ENCODE data around the gene PRPSAP2.

PRPSAP2 gene

DNA sequence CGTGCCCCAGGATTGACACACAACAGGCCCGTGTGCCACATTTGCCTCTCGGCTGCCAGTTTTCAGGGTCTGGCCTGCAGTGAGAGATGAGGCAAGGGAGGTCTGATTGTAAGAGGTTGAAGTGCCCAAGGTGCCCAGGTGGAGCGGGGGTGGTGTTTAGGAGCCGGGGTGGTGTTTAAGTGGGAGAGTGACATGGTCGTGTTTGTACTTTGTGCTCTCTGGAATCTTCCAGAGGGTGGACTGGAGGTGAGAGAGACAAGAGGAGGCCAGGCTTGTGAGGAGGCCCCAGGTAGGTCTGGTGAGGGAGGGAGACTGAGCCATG is 104.5 kb downstream of the PRPSAP2 start:
- no peak for DNase-seq (ENCODE audit: low read depth in 2 of 2)

DNA sequence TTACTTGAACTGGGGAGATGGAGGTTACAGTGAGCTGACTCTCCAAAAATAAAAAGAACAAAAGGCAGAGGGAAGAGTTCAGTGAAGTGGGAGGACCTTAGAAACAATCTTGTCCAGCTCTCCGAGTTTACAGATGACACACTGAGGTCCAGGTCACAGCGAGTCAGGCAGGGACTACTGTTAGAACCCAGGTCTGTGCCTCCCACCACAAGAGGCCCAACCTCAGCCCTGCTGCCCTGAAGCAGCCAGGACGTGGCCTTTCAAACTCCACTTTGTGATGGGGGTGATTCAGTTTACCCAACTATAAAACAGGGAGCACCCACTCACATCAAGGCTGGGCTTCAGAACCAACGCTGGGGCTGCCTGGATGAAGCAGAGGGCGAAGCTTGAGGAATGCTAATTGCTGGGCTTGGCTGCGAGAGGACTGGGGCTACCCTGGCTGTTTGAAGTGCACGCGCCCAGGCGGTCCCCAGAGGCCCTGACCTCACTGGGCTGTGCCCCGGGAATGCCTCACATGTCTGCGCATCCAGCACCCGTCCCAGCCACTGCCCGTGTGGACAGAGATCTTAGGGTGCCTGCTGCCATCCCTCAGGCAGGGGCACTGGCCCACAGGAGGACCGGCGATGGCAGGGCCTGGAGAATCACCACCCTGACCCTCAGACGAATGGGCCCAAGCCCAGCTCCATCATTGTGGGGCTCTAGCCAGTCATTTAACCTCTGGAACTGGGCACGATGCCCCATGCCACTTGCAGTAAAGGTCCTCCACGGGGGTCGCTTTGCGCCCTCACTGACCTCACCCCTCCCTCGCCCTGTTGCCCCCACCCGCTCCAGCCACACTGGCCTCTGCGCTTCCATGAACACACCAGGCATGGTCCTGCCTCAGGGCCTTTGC is 105.4 kb downstream of the PRPSAP2 start:
- DNase-seq (ENCODE audit: low read depth in 2 of 2) = no peak

- DNase-seq (ENCODE audit: low read depth in 2 of 2) = no peak
These were observed 106.1 kb downstream of the PRPSAP2 start for GRCh38 chr17:18964018-18964351.

DNA sequence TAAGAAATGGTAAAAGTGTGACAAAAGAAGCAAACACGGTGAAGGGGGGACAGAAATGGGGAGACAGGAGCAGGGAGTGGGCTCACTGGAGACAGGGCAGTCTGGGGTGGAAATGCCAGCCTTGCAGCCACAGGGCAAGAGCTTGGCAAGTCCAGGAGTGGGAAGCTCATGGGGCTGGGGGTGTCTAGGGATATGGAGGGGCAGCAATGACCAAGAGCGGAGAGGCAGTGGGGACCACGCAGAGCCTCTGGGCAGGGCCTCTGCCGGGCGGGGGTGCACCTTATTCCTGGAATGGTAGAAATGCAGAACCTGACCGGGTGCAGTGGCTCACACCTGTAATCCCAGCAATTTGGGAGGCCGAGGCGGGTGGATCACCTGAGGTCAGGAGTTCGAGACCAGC is 106.6 kb downstream of the PRPSAP2 start:
- DNase-seq (ENCODE audit: low read depth in 2 of 2) = no peak

- DNase-seq (ENCODE audit: low read depth in 2 of 2) = no peak
These were observed 107.8 kb downstream of the PRPSAP2 start for GRCh38 chr17:18965530-18966236.

GRCh38 chr17:18966831-18967624 is 109.1 kb downstream of the PRPSAP2 start:
- no peak for DNase-seq (ENCODE audit: low read depth in 2 of 2)

DNA sequence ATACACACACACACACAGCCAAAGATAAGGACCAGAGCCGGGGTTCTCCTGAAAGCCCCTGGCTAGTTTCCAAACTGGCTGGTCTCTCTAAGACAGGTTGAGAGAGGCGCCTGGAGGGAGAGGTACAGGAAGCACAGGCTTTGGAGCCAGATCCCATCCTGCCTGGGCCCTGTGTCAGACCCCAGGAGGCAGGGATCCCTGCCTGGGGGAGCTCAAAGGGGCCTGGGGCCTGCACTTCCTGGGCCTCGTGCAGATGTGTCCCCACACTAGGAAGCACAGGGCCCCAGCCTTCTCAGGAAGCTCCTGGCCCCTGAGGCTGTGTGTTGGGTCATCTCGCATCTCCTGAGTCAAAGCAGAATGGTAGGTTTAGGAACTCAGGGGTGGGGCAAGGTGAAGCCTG is 110.0 kb downstream of the PRPSAP2 start:
- DNase-seq (ENCODE audit: low read depth in 2 of 2) = no peak

DNA sequence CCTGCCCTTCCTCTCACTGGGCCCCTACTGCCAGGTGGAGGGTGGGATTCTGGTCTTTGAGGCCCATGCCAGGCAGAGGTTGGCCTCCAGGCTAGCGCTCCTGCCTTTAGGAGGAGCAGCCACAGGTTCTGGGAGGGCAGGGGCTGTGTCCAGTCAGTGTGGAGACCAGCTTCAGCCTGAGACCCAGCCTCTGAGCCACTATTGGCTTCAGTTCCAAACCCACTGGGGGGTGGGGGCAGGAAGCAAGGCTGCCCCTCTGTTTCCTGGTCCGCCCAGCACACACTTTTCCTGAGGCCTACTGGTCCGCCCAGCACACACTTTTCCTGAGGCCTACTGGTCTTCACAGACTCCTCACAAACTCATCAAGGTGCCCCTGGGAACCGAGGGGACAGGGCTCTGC is 110.4 kb downstream of the PRPSAP2 start:
- no peak for DNase-seq (ENCODE audit: low read depth in 2 of 2)

DNA sequence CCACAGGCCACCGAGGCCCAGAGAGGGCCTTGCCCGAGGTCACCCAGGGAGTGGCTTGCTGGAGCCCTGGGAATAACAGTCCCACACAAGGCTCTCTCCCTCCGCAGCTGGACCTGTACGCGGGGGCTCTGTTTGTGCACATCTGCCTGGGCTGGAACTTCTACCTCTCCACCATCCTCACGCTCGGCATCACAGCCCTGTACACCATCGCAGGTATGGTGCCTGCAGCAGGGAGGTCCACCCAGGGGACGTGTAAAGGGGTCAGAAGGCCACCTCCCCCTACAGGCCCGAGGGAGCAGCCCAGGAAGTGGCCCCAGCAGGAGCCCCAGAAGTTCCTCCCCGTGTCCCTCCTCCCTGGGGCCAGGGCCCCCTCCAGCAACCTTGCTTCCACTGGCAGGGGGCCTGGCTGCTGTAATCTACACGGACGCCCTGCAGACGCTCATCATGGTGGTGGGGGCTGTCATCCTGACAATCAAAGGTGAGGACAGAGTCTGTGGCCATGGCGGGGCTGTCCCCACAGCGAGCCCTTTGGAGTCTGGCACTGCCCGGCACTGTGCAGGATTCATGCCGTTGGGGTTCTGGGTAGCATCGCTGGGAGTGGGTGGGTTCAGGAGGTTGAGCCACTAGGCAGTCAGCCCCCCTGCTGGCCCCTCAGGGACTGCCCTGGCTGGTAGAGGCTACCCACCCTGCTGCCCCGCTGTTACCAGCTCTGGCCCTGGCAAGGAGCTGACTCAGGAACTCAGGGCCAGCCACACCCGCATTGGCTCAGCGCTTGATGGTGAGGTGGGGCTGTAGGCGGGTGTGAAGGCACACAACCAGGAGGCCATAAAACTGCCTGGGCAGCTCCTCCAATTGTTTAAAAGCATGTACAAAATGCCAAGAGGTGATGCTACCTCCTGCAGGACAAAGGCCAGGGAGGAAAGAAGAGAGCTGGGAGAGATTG is 111.3 kb downstream of the PRPSAP2 start:
- no peak for DNase-seq (ENCODE audit: low read depth in 2 of 2)

DNA sequence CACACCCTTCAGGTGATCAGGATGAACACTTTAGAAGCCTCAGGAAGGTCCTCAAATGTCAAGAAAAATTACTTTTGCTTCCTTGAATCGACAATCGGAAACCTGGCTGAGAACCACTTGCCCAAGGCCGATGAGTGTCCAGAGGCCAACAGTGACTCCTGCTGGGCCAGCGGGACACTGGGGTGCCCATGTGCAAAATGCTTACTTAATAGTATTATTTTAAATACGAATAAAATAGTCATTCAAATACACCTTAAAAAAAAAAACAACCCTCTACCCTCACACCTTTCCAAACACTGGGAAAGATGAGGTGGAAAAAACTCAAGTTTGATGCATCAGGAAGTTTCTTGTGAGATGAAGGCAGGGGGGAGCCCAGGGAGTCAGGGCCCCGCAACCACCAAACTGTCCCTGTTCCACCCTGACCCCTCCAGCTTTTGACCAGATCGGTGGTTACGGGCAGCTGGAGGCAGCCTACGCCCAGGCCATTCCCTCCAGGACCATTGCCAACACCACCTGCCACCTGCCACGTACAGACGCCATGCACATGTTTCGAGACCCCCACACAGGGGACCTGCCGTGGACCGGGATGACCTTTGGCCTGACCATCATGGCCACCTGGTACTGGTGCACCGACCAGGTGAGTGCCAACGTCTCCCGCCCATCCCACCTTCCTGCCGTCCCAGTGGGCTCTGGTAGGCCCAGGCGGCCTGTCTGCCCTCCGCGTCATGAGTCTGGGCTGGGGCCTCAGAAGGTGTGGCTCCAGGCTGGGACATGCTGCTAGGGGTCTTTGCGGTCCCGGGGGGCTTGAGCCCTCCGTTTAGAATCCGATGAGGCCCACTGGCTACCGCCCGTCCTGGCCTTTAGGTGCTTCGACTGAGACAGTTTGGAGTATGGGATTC is 112.9 kb downstream of the PRPSAP2 start:
- no peak for DNase-seq (ENCODE audit: low read depth in 2 of 2)

GRCh38 chr17:18971801-18972200 is 113.9 kb downstream of the PRPSAP2 start:
- DNase-seq (ENCODE audit: low read depth in 2 of 2) = no peak

DNA sequence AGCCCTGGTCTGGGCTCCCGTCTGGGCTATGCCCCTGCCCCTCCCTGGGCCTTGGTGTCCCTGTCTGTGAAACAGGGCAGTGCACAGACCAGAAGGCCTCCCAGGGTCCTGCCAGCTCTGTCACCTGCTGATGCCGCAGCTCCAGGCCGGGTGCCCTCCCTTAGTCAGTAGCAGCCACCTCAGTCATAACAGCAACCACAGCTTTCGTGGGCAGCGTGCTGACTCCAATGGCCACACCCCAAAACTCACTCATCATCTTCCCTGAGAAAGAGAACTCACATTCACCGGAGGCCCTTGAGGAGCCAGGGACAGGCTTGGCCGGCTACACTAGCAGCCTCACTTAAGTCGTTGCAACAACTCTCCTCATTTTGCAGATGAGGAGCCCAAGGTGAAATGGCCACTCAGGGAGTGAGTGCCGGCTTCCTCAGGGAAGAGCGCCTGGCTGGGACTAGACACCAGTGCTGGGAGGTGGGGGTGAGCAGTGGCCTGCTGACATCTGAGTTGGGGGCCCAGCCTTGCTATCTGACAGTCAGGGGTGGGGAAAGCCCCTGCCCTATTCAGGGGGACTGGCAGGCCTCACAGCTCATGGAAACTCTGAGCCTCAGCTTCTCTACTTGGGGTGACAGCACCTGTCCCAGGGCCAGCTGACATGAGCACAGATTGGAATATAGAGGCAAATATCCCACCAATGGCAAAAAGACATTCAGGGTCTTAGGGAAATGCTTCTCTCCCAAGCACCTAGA is 116.6 kb downstream of the PRPSAP2 start:
- no peak for DNase-seq (ENCODE audit: low read depth in 2 of 2)

GRCh38 chr17:18975597-18975996 is 117.7 kb downstream of the PRPSAP2 start:
- no peak for DNase-seq (ENCODE audit: low read depth in 2 of 2)

DNA sequence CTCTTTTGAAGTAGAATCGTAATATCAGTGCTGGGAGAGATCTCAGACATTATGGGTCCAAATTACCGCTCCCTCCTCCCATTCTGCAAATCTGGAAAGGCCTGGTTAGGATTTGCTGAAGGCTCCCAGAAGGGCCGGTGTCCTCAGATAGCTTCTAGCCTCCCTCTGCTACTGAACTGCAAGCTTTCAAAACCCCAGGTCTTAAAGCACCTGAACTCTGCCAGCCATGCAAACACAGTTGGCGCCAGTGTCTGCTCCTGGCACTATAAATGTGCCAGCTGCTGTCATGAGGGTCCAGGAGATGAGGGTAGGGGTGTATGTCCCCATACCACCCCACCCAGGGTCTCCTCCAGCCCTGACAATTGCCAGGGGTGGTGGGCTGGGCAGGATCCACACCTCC is 118.3 kb downstream of the PRPSAP2 start:
- DNase-seq (ENCODE audit: low read depth in 2 of 2) = no peak

GRCh38 chr17:18977021-18977420 is 119.1 kb downstream of the PRPSAP2 start:
- no peak for DNase-seq (ENCODE audit: low read depth in 2 of 2)

GRCh38 chr17:18977646-18978045 is 119.7 kb downstream of the PRPSAP2 start:
- no peak for DNase-seq (ENCODE audit: low read depth in 2 of 2)

DNA sequence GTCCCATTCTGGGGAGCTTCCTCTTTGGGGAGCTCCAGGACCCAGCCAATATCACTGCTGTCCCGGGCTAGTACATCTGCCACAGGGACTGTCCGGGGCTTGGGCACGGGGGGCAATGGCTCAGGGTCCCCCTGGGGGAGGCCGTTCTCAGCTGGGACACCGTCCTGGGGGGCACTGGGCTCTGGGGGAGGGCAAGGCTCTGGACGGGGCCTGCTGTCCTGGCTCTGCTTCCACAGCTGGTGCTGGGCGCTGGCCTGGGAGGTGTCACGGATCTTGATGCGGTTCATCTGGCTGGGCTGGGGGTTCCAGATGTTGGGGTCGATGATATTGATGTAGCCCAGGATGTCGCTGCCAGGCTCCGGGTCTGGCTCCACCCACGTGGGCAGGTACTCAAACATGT is 120.1 kb downstream of the PRPSAP2 start:
- no peak for DNase-seq (ENCODE audit: low read depth in 2 of 2)

GRCh38 chr17:18978655-18979054 is 120.7 kb downstream of the PRPSAP2 start:
- no peak for DNase-seq (ENCODE audit: low read depth in 2 of 2)
